Subcutaneous adipose tissue (tissue), 4 donors: ENCODE results near the gene MAPK9. TPM values are rescaled to one million over a fixed set of nuclear protein-coding genes. Genes with fewer than 3 reads are reported as not detected.

ENCODE experiments used
- CTCF ChIP-seq: fragments of 450-650 bp; IDR thresholded peaks from one replicate; pipeline ENCODE4 v1.5.1; 2016; ENCODE audit warnings: low read depth, mild to moderate bottlenecking, control low read depth, antibody characterized with exemption, moderate library complexity
- total RNA-seq, 4 donors: library from RNA; depleted of rRNA; stranded (reverse); fragments of >200 nt; gene quantifications; one replicate each; pipeline ENCODE4 v1.1.0, GENCODE V29; 2016

MAPK9 gene
- total RNA-seq, 4 donors from 2014 or later, result 23.7 to 34.7 (median 25.7) TPM

DNA sequence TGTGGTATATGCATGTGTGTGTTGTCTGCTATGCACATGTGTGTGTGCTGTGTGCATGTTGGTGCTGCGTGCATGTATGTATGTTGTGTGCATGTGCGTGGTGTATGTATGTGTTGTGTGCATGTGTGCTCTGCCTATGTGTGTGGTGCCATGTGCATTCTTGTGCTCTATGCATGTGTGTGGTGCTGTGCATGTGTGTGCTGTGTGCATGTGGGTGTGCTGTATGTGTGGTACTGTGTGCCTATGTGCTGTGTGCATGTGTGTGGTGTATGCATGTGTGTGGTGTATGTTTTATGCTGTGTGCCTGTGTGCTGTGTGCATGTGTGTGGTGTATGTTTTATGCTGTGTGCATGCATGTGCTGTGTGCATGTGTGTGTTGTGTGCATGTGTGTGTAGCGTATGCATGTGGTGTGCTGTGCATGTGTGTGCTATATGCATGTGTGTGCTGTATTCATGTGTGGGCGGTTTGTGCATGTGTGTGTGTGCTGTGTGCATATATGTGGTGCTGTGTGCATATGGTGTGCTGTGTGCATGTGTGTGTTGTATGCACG, 78.2 kb downstream of the MAPK9 start:
- TF ChIP-seq CTCF, result no peak

DNA sequence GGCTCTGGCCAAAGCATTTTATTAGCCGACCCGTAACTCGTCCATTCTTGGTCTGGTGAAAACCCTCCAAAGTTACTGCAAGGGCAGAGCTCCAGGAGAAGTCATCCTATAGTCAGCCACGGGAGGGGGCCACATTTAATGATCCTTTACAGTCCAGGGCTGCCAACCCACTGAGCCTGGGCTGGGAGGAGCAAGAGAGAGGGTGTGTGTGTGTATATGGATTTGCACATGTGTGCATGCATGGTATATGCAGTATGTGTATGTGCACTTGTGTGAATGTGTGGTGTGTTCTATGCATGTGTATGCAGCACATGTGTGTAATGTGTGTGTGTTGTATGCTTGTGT, 78.7 kb downstream of the MAPK9 start:
- no peak for TF ChIP-seq CTCF

DNA sequence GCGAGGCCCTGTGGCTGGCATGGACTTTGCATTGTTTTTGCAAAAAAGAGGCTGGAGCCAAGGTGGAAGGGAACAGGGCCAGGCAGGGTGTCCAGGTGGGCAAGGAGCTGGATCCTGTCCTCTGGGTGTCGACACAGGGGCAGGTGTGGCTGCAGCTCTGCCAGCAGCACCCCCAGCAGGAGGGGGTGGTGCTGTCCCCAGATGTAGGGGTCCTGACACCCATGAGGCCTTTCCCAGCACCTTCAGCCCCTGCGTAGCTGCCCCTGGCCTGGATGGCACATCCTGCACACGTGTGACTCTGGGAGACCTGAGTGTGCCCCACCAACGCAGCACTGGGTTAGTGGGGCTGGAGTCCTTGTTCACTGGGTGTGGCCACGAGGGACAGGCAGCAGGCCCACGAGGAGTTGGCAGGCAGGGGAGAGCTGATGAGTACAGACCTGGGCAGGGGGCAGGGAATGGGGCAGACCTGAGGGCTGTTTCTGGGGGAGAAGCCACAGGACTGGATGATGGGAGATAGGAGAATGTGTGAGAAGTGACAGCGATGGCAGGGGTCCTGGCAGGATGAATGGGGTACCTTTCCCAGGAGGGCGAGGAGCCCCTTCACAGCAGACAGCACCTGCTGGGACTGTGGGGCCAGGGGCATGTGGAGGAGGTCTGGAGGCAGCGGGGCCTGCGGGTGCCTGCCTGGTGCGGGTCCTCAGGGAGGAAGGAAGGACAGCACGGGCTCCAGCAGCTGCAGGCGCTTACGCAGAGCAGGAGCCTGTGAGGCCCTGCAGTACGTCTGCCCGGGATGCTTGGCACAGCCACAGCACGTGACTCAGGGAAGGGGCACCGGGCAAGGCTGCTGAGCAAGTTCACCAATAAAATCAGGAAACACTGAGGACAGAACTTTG, 79.3 kb downstream of the MAPK9 start:
- TF ChIP-seq CTCF, result no peak

DNA sequence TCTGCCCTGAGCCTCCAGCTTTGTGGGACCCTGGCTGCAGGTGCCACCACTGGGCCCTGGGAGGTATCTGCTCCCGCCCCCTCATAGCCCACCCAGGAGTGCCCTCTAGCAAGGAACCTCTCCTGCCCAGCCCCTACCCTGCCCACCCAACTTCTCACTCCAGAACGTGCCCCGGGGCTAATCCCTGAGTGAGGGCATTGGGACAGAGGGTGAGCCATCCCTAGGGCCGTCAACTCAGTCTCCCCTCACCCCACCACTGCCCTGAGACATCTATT, 80.2 kb downstream of the MAPK9 start:
- no peak for TF ChIP-seq CTCF

DNA sequence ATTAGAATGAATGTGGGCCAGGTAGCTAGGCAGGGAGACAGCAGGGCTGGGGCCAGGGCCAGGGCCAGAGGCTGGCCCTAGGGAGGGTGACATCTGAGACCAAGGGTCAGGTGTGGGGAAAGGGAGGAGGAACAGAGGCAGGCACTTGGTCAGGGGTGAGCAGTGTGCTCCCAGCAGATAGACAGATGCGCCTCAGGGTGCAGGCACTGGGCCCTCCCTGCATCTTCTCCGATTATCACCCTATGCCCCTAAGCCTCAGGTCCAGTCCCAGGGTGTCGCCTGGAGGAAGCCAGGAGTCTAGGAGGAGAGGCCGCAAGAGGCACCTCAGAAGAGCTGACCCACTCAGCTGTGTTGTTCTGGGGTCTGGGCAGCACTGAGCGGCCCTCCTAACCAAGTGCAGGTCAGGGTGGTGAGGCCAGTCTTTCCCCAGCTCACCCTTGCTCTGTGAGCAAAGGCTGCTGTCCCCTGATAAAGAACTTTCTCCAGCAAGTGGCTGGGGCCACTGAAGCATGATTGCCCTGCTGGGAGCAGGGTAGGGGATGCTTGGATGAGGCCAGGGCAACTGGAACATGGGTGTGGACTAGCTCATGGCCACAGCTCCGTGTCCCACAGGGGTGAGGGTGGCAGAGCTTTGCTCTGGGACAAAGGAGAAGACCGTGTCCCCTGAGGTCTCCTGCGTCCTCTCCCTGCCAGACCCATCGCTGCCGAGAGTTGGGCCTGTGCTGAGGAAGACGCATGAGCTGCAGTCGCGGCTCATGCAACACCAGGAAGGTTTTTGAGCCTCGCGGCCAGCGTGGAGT, 80.7 kb downstream of the MAPK9 start:
- TF ChIP-seq CTCF, result no peak

GRCh38 chr5:180209137-180209581, 82.7 kb downstream of the MAPK9 start, which contains the start of gene RASGEF1C:
Gene RASGEF1C, minus strand, starts transcription at chr5:180209211. Its CDS starts 71,159 bp downstream, at chr5:180138052.
- TF ChIP-seq CTCF, result no peak
